Dermis blood vessel endothelial cell (primary cell): ENCODE results near the gene SIGLEC9. TPM values are rescaled to one million over a fixed set of nuclear protein-coding genes. Genes with fewer than 3 reads are reported as not detected.

Source experiments
- total RNA-seq: library from RNA; depleted of rRNA; stranded (reverse); fragments of >200 nt; gene quantifications from 2 replicates; pipeline ENCODE4 v1.2.3, GENCODE V29; 2014

Gene SIGLEC9
- total RNA-seq, 1 donor from 2014 or later: not detected

Other genes with a start within 250 kb of the SIGLEC9 start
- not detected in 2 replicates for gene KLK4, start 213.5 kb upstream of the SIGLEC9 start, total RNA-seq
- not detected in 2 replicates for gene KLK5, start 171.9 kb upstream of the SIGLEC9 start, total RNA-seq
- not detected in 2 replicates for gene KLK6, start 155.3 kb upstream of the SIGLEC9 start, total RNA-seq
- under 0.01 TPM in 1 of 2 replicates, not detected in the other for gene KLK7, start 141.0 kb upstream of the SIGLEC9 start, total RNA-seq
- gene KLK8, start 123.3 kb upstream of the SIGLEC9 start, total RNA-seq: not detected in 2 replicates
- 0.09 and 1.0 TPM in 2 replicates for gene KLK10, start 105.2 kb upstream of the SIGLEC9 start, total RNA-seq
- gene KLK11, start 98.3 kb upstream of the SIGLEC9 start, total RNA-seq: not detected in 2 replicates
- gene KLK12, start 89.9 kb upstream of the SIGLEC9 start, total RNA-seq: not detected in 2 replicates
- gene KLK13, start 59.8 kb upstream of the SIGLEC9 start, total RNA-seq: not detected in 2 replicates
- gene KLK14, start 42.0 kb upstream of the SIGLEC9 start, total RNA-seq: not detected in 2 replicates
- gene CTU1, start 16.5 kb upstream of the SIGLEC9 start, total RNA-seq: 10.0 and 15.8 TPM in 2 replicates
- gene SIGLEC7, start 17.4 kb downstream of the SIGLEC9 start, total RNA-seq: not detected in 2 replicates
- not detected in 2 replicates for gene CD33, start 100.2 kb downstream of the SIGLEC9 start, total RNA-seq
- not detected in 2 replicates for gene SIGLECL1, start 126.2 kb downstream of the SIGLEC9 start, total RNA-seq
- not detected in 2 replicates for gene IGLON5, start 186.7 kb downstream of the SIGLEC9 start, total RNA-seq
- gene VSIG10L, start 217.2 kb downstream of the SIGLEC9 start, total RNA-seq: 0.09 and 0.17 TPM in 2 replicates
- gene ETFB, start 241.5 kb downstream of the SIGLEC9 start, total RNA-seq: 76.2 and 98.5 TPM in 2 replicates
- gene CLDND2, start 244.1 kb downstream of the SIGLEC9 start, total RNA-seq: not detected in 2 replicates
- not detected in 2 replicates for gene NKG7, start 247.7 kb downstream of the SIGLEC9 start, total RNA-seq